Fibroblast of lung (primary cell): ENCODE data around the gene TPSD1.
"Not testable (repeated sequence)": the region's sequence is repeated elsewhere in the genome, so short reads cannot be mapped to it uniquely, and the experiment has no call there.

Experiments used
- CTCF ChIP-seq, 2 donors: IDR thresholded peaks in 1 of 2; conservative IDR thresholded peaks in 1 of 2; 1 replicate in 1 of 2; 2 replicates in 1 of 2; pipeline ENCODE4 v1.5.1; 2011 to 2012; ENCODE audit warnings: low read length in 2 of 2, control low read depth in 1 of 2, inconsistent platforms in 1 of 2, low read depth in 1 of 2, mild to moderate bottlenecking in 1 of 2
- EZH2 ChIP-seq: IDR thresholded peaks from 2 replicates; pipeline ENCODE4 v1.5.1; 2012; ENCODE audit warnings: low read length, control low read depth, mild to moderate bottlenecking; ENCODE audit errors: missing control alignments

GRCh38 chr16:1253701-1254364, 2.0 kb upstream of the TPSD1 start:
- TF ChIP-seq CTCF (conservative IDR thresholded peaks at IDR 0.05 in 1 of 2, IDR thresholded peaks at IDR 0.05 in 1 of 2; ENCODE audit: low read depth in 1 of 2, low read length in 2 of 2); EZH2: not testable (repeated sequence)
